Activated CD4-positive, alpha-beta T cell treated with anti-CD3 and anti-CD28 coated beads, Interleukin-2, amount 10 ng/mL, durations not matched to agents 7 days and 5 days (primary cell): ENCODE data around the gene SLC25A34. TPM values are rescaled to one million over a fixed set of nuclear protein-coding genes. Genes with fewer than 3 reads are reported as not detected.

Experiments used
- CTCF ChIA-PET: fragments of 350-600 bp; sonication (Branson Sonifier 250); formaldehyde crosslinking; loops from one replicate; lab custom pipeline; 2021; ENCODE audit warnings: antibody characterized with exemption; lab: Charles Lee
- POLR2A ChIA-PET: fragments of 350-600 bp; sonication (Branson Sonifier 250); formaldehyde crosslinking; loops from one replicate; lab custom pipeline; 2021; ENCODE audit warnings: antibody characterized with exemption; lab: Charles Lee
- DNase-seq: peaks from one replicate; pipeline ENCODE4 v3.0.0-alpha.2; 2020
- H3K27ac Mint-ChIP-seq: one replicate; pipeline ENCODE4 v1.8.0; 2021; ENCODE audit warnings: mild to moderate bottlenecking, moderate library complexity, mixed read lengths
- H3K27me3 Mint-ChIP-seq: one replicate; pipeline ENCODE4 v1.8.0; 2021; ENCODE audit warnings: mixed read lengths
- H3K36me3 Mint-ChIP-seq: one replicate; pipeline ENCODE4 v1.8.0; 2021; ENCODE audit warnings: low read depth, mixed read lengths
- H3K4me1 Mint-ChIP-seq: one replicate; pipeline ENCODE4 v1.8.0; 2021; ENCODE audit warnings: mixed read lengths
- H3K4me3 Mint-ChIP-seq: one replicate; pipeline ENCODE4 v1.8.0; 2021; ENCODE audit warnings: mild to moderate bottlenecking, moderate library complexity, mixed read lengths
- H3K9me3 Mint-ChIP-seq: one replicate; pipeline ENCODE4 v1.8.0; 2021; ENCODE audit warnings: mixed read lengths
- total RNA-seq, 2 experiments: library from RNA; stranded (reverse); gene quantifications; one replicate each; pipeline ENCODE4 v1.2.3, GENCODE V29; 2021

The SLC25A34 gene
- total RNA-seq, 2 experiments from 2014 or later = 1.8 to 2.2 TPM

GRCh38 chr1:15718199-15718601 is 17.9 kb upstream of the SLC25A34 start:
- no peak for DNase-seq
- Mint-ChIP-seq H3K27ac (no peak overlapping the region), H3K36me3 (peaks cover 19% of the 10 kb centered on the region), H3K9me3 (no peaks in the 10 kb centered on the region), H3K4me3 (no peak overlapping the region), H3K4me1 (peaks cover 3% of the 10 kb centered on the region), H3K27me3 (no peaks in the 10 kb centered on the region)
- CTCF ChIA-PET = interaction anchor here (1.0 to 1.1 kb wide), 2 partner anchors 17 to 19 kb away, joined by 4 read pairs; no protein-coding TSS in a partner anchor
- POLR2A ChIA-PET = no interaction called here

DNA sequence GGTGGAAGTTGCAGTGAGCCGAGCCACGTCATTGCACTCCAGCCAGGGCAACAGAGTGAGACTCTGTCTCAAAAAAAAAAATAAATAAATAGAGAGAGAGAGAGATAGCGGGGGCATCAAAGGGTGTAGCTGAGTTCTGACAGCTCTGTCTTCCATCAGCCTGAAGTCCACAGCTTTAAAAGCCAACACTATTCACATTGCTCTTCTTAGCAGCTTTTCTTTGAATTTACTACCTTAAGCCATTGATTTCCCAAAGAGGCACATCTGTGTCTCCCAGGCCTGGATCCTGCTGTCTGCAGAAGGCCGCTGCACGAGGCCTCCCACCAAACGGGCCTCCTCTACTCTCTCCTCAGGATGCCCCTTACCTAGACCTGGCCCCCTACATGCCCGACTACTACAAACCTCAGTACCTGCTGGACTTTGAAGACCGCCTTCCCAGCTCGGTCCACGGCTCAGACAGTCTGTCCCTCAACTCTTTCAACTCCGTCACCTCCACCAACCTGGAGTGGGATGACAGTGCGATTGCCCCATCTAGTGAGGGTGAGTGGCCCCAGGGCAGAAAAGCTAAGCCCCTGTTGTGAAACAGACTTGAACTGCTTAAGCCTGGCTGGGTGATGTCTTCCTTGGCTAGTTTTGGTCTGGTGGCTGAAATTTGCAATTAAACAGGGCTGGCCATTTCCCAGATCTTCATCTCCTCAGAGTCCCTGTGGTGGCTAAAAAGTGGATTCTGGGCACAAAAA is 16.5 kb upstream of the SLC25A34 start:
- H3K27ac Mint-ChIP-seq = peak overlapping the region; percentile 31
- peaks cover under 1% of the 10 kb centered on the region for H3K4me1 Mint-ChIP-seq
- H3K9me3 Mint-ChIP-seq = no peaks in the 10 kb centered on the region
- ChIA-PET CTCF (interaction anchor here (0.7 to 1.1 kb wide), 3 partner anchors 73 to 567 kb away, joined by 3 read pairs; no protein-coding TSS in a partner anchor), POLR2A (no interaction called here)
- no peak overlapping the region for H3K4me3 Mint-ChIP-seq
- DNase-seq = no peak
- peaks cover 19% of the 10 kb centered on the region for H3K36me3 Mint-ChIP-seq
- no peaks in the 10 kb centered on the region for H3K27me3 Mint-ChIP-seq

DNA sequence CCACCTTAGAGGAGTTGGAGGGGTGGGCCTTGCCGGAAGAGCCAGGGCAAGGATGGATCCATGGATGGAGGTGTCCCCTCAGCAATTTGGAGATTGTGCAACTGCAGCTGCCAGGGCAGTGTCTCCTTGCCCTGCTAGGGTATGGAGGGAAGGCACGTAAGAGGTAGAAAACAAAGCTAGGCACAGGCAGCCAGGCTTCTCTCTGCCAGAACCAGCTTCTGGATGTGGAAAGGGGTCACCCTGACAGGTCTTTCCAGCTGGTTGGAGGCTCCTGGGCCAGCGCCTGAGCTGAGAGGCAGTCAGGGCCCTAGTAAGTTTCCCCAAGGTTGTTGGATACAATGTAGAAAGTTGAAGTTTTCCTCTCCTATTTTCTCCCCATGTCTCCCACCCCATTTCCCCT is 15.2 kb upstream of the SLC25A34 start:
- Mint-ChIP-seq H3K27ac (no peak overlapping the region), H3K4me1 (no peaks in the 10 kb centered on the region), H3K9me3 (no peaks in the 10 kb centered on the region), H3K4me3 (no peak overlapping the region), H3K27me3 (no peaks in the 10 kb centered on the region), H3K36me3 (peaks cover 19% of the 10 kb centered on the region)
- DNase-seq = no peak
- POLR2A ChIA-PET = no interaction called here
- CTCF ChIA-PET = interaction anchor here (1.1 kb wide), 1 partner anchor 12 kb away, joined by 3 read pairs; no protein-coding TSS in a partner anchor

DNA sequence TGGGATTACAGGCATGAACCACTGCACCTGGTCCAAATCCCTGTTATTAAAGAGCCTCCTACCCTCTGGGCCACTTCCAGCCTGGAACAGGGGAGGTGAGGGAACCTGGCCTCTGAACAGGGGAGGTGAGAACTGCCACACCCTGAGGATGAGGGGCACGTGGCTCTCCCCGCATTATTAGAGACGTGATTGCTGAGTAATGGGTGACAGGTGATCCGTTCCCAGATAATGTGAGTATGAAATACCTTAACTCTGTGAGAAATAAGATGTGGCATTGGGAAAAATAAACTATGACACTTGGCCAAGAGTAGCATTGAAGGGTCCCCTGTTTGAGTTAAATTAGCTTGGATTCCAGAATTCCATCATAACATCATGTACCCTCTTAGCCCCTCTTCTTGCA is 13.6 kb upstream of the SLC25A34 start:
- H3K4me1 Mint-ChIP-seq = no peaks in the 10 kb centered on the region
- DNase-seq = no peak
- H3K9me3 Mint-ChIP-seq = no peaks in the 10 kb centered on the region
- ChIA-PET POLR2A (no interaction called here), CTCF (interaction anchor here (1.1 kb wide), 1 partner anchor 34 kb away, joined by 3 read pairs; no protein-coding TSS in a partner anchor)
- H3K27me3 Mint-ChIP-seq = no peaks in the 10 kb centered on the region
- no peak overlapping the region for H3K4me3 Mint-ChIP-seq
- peaks cover 18% of the 10 kb centered on the region for H3K36me3 Mint-ChIP-seq
- no peak overlapping the region for H3K27ac Mint-ChIP-seq

DNA sequence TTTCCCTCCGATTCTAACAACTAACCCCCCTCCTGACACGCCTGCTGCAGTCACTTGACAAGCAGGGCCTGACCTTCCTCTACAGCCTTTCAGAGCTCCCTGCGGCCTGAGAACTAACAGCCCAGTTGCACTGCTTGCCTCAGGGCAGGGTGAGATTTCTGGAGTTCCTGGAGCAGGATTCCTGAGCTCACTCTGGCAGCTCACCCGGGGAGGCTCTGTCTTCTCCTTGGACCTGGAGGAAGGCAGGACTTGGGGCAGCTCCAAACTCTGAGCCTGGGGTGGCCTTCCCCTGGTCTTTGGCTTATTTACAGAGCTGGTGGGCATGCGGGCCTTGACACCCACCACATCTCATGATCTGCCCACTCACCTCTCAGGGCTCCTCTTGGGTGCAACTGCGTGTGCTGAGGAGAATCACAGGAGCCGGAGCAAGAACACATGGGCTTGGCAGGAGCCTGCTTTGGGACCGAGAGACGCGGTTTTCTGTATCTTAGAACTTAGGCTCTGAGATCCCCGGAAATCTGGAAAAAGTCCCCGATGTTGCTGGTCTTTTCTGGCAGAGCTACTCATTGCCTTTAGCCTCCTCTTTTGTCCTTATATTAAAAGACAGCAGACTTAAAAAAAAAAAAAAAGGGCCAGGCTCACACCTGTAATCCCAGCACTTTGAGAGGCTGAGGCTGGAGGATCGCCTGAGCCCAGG is 13.1 kb upstream of the SLC25A34 start:
- H3K4me1 Mint-ChIP-seq = no peaks in the 10 kb centered on the region
- DNase-seq = no peak
- CTCF ChIA-PET = interaction anchor here (0.6 to 1.2 kb wide), 4 partner anchors 9 to 458 kb away, joined by 3 to 4 read pairs (median 4); no protein-coding TSS in a partner anchor
- H3K36me3 Mint-ChIP-seq = peaks cover 22% of the 10 kb centered on the region
- H3K27ac Mint-ChIP-seq = no peak overlapping the region
- no peaks in the 10 kb centered on the region for H3K27me3 Mint-ChIP-seq
- no peaks in the 10 kb centered on the region for H3K9me3 Mint-ChIP-seq
- POLR2A ChIA-PET = no interaction called here
- no peak overlapping the region for H3K4me3 Mint-ChIP-seq

DNA sequence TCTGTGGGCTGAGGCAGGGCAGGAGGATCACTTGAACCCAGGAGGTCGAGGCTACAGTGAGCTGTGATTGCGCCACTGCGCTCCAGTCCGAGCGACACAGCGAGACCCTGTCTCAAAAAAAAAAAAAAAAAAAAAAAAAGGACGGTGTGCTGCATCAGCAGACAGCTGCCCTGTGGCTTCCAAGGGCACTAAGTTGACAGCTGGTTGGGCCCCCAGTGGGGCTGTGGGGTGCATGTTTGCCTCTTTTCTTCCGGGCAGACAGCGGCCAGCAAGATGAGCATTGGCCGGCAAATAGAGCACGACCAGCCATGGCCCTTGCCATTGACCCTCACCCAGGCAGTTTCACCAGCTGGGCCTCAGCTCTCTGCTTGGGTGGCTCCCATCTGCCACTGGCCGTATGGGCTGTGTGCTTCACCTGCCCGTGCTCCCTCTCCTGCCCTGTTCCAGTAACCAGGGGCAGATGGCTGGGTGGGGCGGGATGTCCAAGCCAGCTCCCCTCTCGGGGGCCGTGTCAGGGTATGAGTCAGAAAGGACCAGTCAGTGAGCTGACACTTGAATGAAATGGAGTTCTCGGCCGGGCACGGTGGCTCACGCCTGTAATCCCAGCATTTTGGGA is 12.3 kb upstream of the SLC25A34 start:
- H3K4me3 Mint-ChIP-seq = no peak overlapping the region
- POLR2A ChIA-PET = no interaction called here
- no peaks in the 10 kb centered on the region for H3K9me3 Mint-ChIP-seq
- H3K4me1 Mint-ChIP-seq = no peaks in the 10 kb centered on the region
- DNase-seq = no peak
- CTCF ChIA-PET = interaction anchor here (0.6 to 1.2 kb wide), 4 partner anchors 10 to 457 kb away, joined by 3 to 4 read pairs (median 4); no protein-coding TSS in a partner anchor
- H3K36me3 Mint-ChIP-seq = peaks cover 19% of the 10 kb centered on the region
- H3K27me3 Mint-ChIP-seq = no peaks in the 10 kb centered on the region
- H3K27ac Mint-ChIP-seq = no peak overlapping the region

- Mint-ChIP-seq H3K36me3 (peaks cover 19% of the 10 kb centered on the region), H3K27ac (no peak overlapping the region), H3K9me3 (no peaks in the 10 kb centered on the region), H3K4me1 (no peaks in the 10 kb centered on the region), H3K4me3 (no peak overlapping the region), H3K27me3 (no peaks in the 10 kb centered on the region)
- ChIA-PET CTCF (no interaction called here), POLR2A (no interaction called here)
- no peak for DNase-seq
Observed at GRCh38 chr1:15724949-15725880, 10.8 kb upstream of the SLC25A34 start.

- H3K9me3 Mint-ChIP-seq = no peaks in the 10 kb centered on the region
- H3K27ac Mint-ChIP-seq = no peak overlapping the region
- H3K27me3 Mint-ChIP-seq = no peaks in the 10 kb centered on the region
- DNase-seq = no peak
- no peaks in the 10 kb centered on the region for H3K4me1 Mint-ChIP-seq
- H3K4me3 Mint-ChIP-seq = no peak overlapping the region
- ChIA-PET CTCF (no interaction called here), POLR2A (no interaction called here)
- H3K36me3 Mint-ChIP-seq = peaks cover 18% of the 10 kb centered on the region
Observed at GRCh38 chr1:15726508-15726907, 9.6 kb upstream of the SLC25A34 start.

GRCh38 chr1:15727021-15727420 is 9.0 kb upstream of the SLC25A34 start:
- DNase-seq = no peak
- CTCF ChIA-PET = no interaction called here
- Mint-ChIP-seq H3K27ac (no peak overlapping the region), H3K27me3 (no peaks in the 10 kb centered on the region), H3K9me3 (no peaks in the 10 kb centered on the region), H3K4me3 (no peak overlapping the region), H3K4me1 (no peaks in the 10 kb centered on the region), H3K36me3 (peaks cover 19% of the 10 kb centered on the region)
- POLR2A ChIA-PET = no interaction called here

DNA sequence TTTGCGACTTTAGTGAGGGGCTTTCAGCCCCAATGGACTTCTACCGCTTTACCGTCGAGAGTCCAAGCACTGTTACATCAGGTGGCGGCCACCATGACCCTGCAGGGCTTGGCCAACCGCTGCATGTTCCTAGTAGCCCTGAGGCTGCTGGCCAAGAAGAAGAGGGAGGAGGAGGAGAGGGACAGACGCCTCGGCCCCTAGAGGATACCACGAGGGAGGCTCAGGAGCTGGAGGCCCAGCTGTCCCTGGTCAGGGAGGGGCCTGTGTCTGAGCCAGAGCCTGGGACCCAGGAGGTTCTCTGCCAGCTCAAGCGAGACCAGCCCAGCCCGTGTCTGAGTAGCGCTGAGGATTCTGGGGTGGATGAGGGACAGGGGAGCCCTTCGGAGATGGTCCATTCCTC is 8.6 kb upstream of the SLC25A34 start:
- no peak overlapping the region for H3K27ac Mint-ChIP-seq
- no peak overlapping the region for H3K4me3 Mint-ChIP-seq
- no peaks in the 10 kb centered on the region for H3K9me3 Mint-ChIP-seq
- POLR2A ChIA-PET = no interaction called here
- CTCF ChIA-PET = no interaction called here
- no peaks in the 10 kb centered on the region for H3K27me3 Mint-ChIP-seq
- H3K36me3 Mint-ChIP-seq = peaks cover 22% of the 10 kb centered on the region
- no peak for DNase-seq
- H3K4me1 Mint-ChIP-seq = no peaks in the 10 kb centered on the region

DNA sequence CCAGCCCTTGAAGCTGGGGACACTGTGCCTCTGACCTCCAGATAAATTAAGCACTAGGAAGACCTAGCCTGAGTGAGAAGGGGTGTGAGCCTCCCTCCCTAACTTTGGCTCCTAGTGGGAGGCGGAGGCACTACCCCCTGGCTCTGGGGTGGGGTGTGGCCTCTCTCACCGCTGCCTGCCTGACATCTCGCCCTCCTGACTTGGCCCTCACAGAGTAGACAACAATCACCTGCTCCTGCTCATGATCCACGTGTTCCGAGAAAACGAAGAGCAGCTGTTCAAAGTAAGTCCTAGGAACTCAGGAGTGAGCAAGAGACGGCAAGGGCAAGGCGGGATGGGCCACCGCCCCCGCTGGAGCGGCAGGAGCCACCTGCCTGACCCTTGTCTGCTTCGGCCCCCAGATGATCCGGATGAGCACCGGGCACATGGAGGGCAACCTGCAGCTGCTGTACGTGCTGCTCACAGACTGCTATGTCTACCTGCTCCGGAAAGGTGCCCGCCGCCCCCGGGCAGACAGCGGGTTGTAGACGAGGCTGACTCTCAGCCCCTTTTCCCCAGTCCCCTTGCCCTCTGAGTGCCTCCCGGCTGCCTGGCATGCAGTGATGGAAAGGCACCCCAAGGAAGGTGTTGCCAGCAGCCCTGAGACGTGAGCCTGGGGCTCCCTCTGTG is 8.1 kb upstream of the SLC25A34 start:
- Mint-ChIP-seq H3K36me3 (peaks cover 20% of the 10 kb centered on the region), H3K27ac (no peak overlapping the region), H3K4me1 (no peaks in the 10 kb centered on the region), H3K27me3 (no peaks in the 10 kb centered on the region), H3K9me3 (no peaks in the 10 kb centered on the region), H3K4me3 (no peak overlapping the region)
- ChIA-PET POLR2A (no interaction called here), CTCF (no interaction called here)
- DNase-seq = no peak
